GM12878 (cell line): ENCODE results near the gene MAST4. TPM values are rescaled to one million over a fixed set of nuclear protein-coding genes. Genes with fewer than 3 reads are reported as not detected.

Source experiments
- ATAC-seq: fragments of 200-7000 bp; cut with Tn5 transposase; 3 replicates; pipeline ENCODE4 v1.9.1; 2020; ENCODE audit warnings: mild to moderate bottlenecking, moderate library complexity
- BruUV-seq: library from RNA; stranded (reverse); fragments of 400-500 nt; replicated peaks from 2 replicates; lab custom pipeline; 2021; lab: Mats Ljungman, UMichigan
- CTCF ChIA-PET: fragments of 300-600 bp; sonication (Branson Sonifier 250); formaldehyde crosslinking; extraction: SDS; loops from one replicate; lab custom pipeline; 2021; ENCODE audit warnings: inconsistent platforms; lab: Yijun Ruan, JAX
- POLR2A ChIA-PET: fragments of 350-600 bp; formaldehyde crosslinking; extraction: SDS; loops from one replicate; lab custom pipeline; 2021; ENCODE audit warnings: inconsistent platforms; lab: Charles Lee
- RAD21 ChIA-PET: fragments of 300-600 bp; sonication (Branson Sonifier 250); formaldehyde crosslinking; loops from one replicate; lab custom pipeline; 2023; ENCODE audit warnings: antibody characterized with exemption; ENCODE audit not compliant: unreplicated experiment; lab: Charles Lee
- SMC1A ChIA-PET: fragments of 300-600 bp; sonication (Branson Sonifier 250); formaldehyde crosslinking; loops from one replicate; lab custom pipeline; 2023; ENCODE audit not compliant: unreplicated experiment, uncharacterized antibody; lab: Charles Lee
- DNase-seq: peaks from one replicate; pipeline ENCODE4 v3.0.0-alpha.2; 2011; ENCODE audit warnings: low read depth, low spot score
- FAIRE-seq: peaks from 3 replicates; lab custom pipeline; 2011; peaks lifted over from hg19 to GRCh38; lab: Jason Lieb, UNC
- H2AFZ ChIP-seq: 2 replicates; pipeline ENCODE4 v1.6.0; 2011; ENCODE audit warnings: low read depth, low read length, control low read depth; ENCODE audit not compliant: control insufficient read depth
- H3K27ac ChIP-seq: 2 replicates; pipeline ENCODE4 v1.5.1; 2011; ENCODE audit warnings: control low read depth; ENCODE audit not compliant: control insufficient read depth, insufficient read depth
- H3K27me3 ChIP-seq, 2 experiments: replicated peaks in 1 of 2; 2 replicates each; pipeline versions ENCODE4 v1.6.0 to v1.6.1; 2011; ENCODE audit warnings: low read length in 1 of 2; ENCODE audit not compliant: control insufficient read depth in 2 of 2, insufficient read depth in 2 of 2
- H3K36me3 ChIP-seq, 2 experiments: 2 replicates each; pipeline ENCODE4 v1.5.1; 2011; ENCODE audit warnings: low read length in 1 of 2; ENCODE audit not compliant: control insufficient read depth in 2 of 2, insufficient read depth in 2 of 2
- H3K4me1 ChIP-seq: 2 replicates; pipeline ENCODE4 v1.6.1; 2011; ENCODE audit warnings: mild to moderate bottlenecking, low read length, moderate library complexity, mixed read lengths; ENCODE audit not compliant: control insufficient read depth, insufficient read depth
- H3K4me2 ChIP-seq: 2 replicates; pipeline ENCODE4 v1.6.0; 2011; ENCODE audit warnings: control low read depth; ENCODE audit not compliant: control insufficient read depth, insufficient read depth
- H3K4me3 ChIP-seq: fragments of 200-600 bp; sonication (generic); 2 replicates; pipeline ENCODE4 v1.5.1; 2016
- H3K79me2 ChIP-seq: 2 replicates; pipeline ENCODE4 v1.6.0; 2011; ENCODE audit warnings: low read length; ENCODE audit not compliant: control insufficient read depth, insufficient read depth
- H3K9ac ChIP-seq: 2 replicates; pipeline ENCODE4 v1.8.0; 2011; ENCODE audit warnings: low read length, control low read depth, mixed read lengths; ENCODE audit not compliant: control insufficient read depth, insufficient read depth
- H3K9me3 ChIP-seq: replicated peaks from 3 replicates; pipeline ENCODE4 v1.5.1; 2011; ENCODE audit warnings: mild to moderate bottlenecking, low read length; ENCODE audit not compliant: control insufficient read depth, insufficient read depth
- H4K20me1 ChIP-seq: 2 replicates; pipeline ENCODE4 v1.6.0; 2011; ENCODE audit not compliant: control insufficient read depth, insufficient read depth
- NFIC ChIP-seq: IDR thresholded peaks from 2 replicates; pipeline ENCODE4 v1.6.1; 2012; ENCODE audit warnings: low read depth, mild to moderate bottlenecking, inconsistent platforms, low read length, moderate library complexity
- NR2C2 ChIP-seq: IDR thresholded peaks from 2 replicates; pipeline ENCODE4 v1.6.1; 2011; ENCODE audit warnings: borderline replicate concordance, low read depth; ENCODE audit not compliant: control insufficient read depth, insufficient read length
- PRDM15 ChIP-seq: fragments of 450-650 bp; formaldehyde crosslinking; IDR thresholded peaks from 2 replicates; pipeline ENCODE4 v1.4.0; 2020; ENCODE audit warnings: mild to moderate bottlenecking, moderate library complexity
- USF1 ChIP-seq: IDR thresholded peaks from 2 replicates; pipeline ENCODE4 v1.6.1; 2011; ENCODE audit warnings: borderline replicate concordance, low read depth, mild to moderate bottlenecking, moderate library complexity, mixed read lengths, low read length; ENCODE audit not compliant: insufficient read depth; ENCODE audit errors: extremely low read length
- ZNF207 ChIP-seq: fragments of 450-650 bp; IDR thresholded peaks from 2 replicates; pipeline ENCODE4 v1.6.1; 2014; ENCODE audit warnings: antibody characterized with exemption, mild to moderate bottlenecking, borderline replicate concordance
- ZSCAN29 ChIP-seq: fragments of 450-650 bp; IDR thresholded peaks from 2 replicates; pipeline ENCODE4 v1.6.1; 2017; ENCODE audit warnings: mild to moderate bottlenecking, moderate library complexity
- WGBS: methylation state at CpG from one replicate; pipeline ENCODE4 v1.1.6; 2016; ENCODE audit warnings: low lambda C conversion rate; ENCODE audit not compliant: insufficient replicate concordance, insufficient coverage; ENCODE audit errors: missing lambda C conversion rate; 5-methylcytosine and 5-hydroxymethylcytosine counted together
- in situ Hi-C: fragments of 300-500 bp; cut with MboI; formaldehyde crosslinking; loops from 9 replicates; pipeline ENCODE4 v1.14.3; 2018; ENCODE audit warnings: mixed read lengths
- intact Hi-C: fragments of 100-400 bp; cut with micrococcal nuclease; formaldehyde crosslinking; loops from one replicate; pipeline ENCODE4 v1.14.2; 2022; ENCODE audit not compliant: unreplicated experiment
- polyA plus RNA-seq, 11 experiments: library from polyadenylated mRNA; depleted of rRNA in 4 of 11; unstranded in 6 of 11; stranded (reverse) in 5 of 11; fragments of >200 nt; fragmentation: Nextera tagmentation in 4 of 11; fragmentation: Illumina TruSeq in 1 of 11; extraction: Ambion mirVana in 4 of 11; extraction: Trizol in 1 of 11; gene quantifications; 1 replicate in 1 of 11; 2 replicates in 10 of 11; pipeline versions ENCODE4 v1.2.1 to v1.2.3, GENCODE V29; 2011 to 2016; ENCODE audit warnings: inconsistent platforms in 2 of 11, missing spikeins in 2 of 11, low read depth in 1 of 11
- total RNA-seq, 4 experiments: library from RNA; depleted of rRNA in 3 of 4; stranded (reverse); fragments of >200 nt in 3 of 4; fragmentation: Illumina TruSeq in 1 of 4; extraction: Trizol in 1 of 4; gene quantifications; 2 replicates each; pipeline versions ENCODE4 v1.2.1 to v1.2.3, GENCODE V29; 2013 to 2021

Gene MAST4
- total and polyA plus RNA-seq, 10 of the 15 experiments (the other 5 are each of a cell fraction or from before 2014, with no cell fraction given) = 0.02 to 1.6 (median 0.29) TPM; not detected in 1

GRCh38 chr5:67178085-67178484 is 581.9 kb downstream of the MAST4 start:
- 7% methylated on average over 1 of the region's 1 CpG for WGBS
- Histone ChIP-seq H2AFZ (no peak overlapping the region), H3K4me3 (no peak overlapping the region), H3K79me2 (no peaks in the 10 kb centered on the region), H3K4me2 (no peak overlapping the region), H3K9ac (no peak overlapping the region), H3K27ac (no peak overlapping the region), H3K9me3 (peaks cover 4% of the 10 kb centered on the region), H4K20me1 (no peaks in the 10 kb centered on the region), H3K4me1 (no peaks in the 10 kb centered on the region), H3K27me3 (no peaks in the 10 kb centered on the region), H3K36me3 (no peaks in the 10 kb centered on the region; a peak in 1 of 4 replicates)
- no TSS peak for BruUV-seq
- CTCF ChIA-PET = interaction anchor here (1.2 to 2.6 kb wide), 2 partner anchors 9 to 20 kb away, joined by 3 to 8 read pairs; no protein-coding TSS in a partner anchor
- POLR2A ChIA-PET = no interaction called here
- no peak for ATAC-seq
- intact Hi-C loops (no loop called here), in situ Hi-C loops (no loop called here)
- no peak for FAIRE-seq
- DNase-seq = no peak
- SMC1A ChIA-PET = no interaction called here
- TF ChIP-seq PRDM15 (no peak), ZNF207 (no peak), NFIC (no peak), ZSCAN29 (no peak), USF1 (no peak), NR2C2 (no peak)
- RAD21 ChIA-PET = no interaction called here
